Epithelial cell of alveolus of lung (primary cell): ENCODE data around the gene FARSA. TPM values are rescaled to one million over a fixed set of nuclear protein-coding genes. Genes with fewer than 3 reads are reported as not detected.

Experiments used
- total RNA-seq: library from RNA; depleted of rRNA; stranded (reverse); fragments of >200 nt; gene quantifications from 2 replicates; pipeline ENCODE4 v1.2.1, GENCODE V29; 2015

The FARSA gene
- 60.8 and 78.4 TPM in 2 replicates for total RNA-seq

GRCh38 chr19:12933287-12934072, at the start of gene FARSA:
TSS of gene FARSA (minus strand) at chr19:12933711. CDS start at chr19:12933696, 15 bp downstream.

DNA sequence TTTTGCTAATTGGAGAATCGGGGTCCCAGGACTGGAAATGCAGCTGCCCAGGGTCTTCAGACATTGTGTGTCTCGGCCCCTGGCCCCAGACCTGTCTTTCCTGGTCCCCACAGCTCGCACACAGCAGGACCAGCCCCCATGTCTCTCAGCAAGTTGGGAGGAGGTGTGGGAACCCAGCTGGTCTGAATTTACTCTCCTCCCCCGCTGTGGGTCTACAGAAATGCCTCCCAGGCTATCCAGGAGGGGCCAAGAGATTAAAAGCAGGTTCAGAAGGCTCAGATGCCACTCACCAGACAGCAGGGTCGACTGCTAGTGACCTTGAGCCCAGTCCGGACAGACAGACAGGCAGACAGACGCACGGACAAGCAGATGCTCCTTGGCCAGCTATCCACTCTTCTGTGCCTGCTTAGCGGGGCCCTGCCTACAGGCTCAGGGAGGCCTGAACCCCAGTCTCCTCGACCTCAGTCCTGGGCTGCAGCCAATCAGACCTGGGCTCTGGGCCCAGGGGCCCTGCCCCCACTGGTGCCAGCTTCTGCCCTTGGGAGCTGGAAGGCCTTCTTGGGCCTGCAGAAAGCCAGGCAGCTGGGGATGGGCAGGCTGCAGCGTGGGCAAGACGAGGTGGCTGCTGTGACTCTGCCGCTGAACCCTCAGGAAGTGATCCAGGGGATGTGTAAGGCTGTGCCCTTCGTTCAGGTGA, 35.9 kb upstream of the FARSA start, which contains the start of gene DAND5:
Gene DAND5, plus strand, starts transcription at position 285 of the 697 bp plus-strand sequence. Its CDS starts 85 bp downstream, at position 370.

DNA sequence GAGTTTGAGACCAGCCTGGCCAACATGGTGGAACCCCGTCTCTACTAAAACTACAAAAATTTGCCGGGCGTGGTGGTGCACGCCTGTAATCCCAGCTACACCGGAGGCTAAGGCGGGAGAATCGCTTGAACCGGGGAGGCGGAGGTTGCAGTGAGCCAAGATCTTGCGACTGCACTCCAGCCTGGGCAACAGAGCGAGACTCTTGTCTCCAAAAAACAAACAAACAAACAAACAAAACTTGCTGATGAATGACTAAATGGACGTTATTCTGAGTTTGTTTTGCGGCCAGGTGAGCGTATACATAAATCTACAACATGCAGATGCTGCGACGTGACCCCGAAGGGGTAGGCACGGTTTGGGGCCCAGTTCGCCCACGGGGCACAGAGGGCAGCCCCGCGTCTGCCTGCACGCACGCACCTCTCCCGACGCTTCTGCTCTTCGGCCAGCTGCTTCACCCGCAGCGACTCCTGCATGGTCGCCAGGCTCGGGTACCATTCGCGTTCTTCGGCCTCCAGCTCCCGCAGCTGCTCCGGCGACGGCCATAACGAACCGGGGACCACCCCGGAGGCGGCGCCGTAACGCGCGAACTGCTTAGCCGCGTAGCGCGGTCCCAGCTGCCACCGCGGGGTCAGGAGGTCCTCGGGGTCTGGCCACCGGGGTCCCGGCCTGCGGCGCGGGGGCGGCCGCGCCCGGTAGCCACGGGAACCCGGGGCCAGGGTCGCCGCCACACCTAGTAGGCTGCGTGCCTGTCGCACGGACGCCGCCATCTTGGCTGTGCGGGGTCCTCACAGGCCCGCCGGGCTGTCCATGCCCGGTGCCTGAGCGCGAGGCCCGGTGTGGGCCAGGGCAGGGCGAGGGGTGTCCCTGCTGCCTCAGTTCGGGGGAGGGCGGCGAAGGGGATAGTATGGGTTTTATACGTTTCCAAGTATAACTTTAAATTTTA, 23.2 kb upstream of the FARSA start, which contains the start of gene GADD45GIP1:
Gene GADD45GIP1, minus strand, starts transcription at position 778 of the 943 bp plus-strand sequence. Its CDS starts 11 bp downstream, at position 767.

GRCh38 chr19:12945479-12946091, 12.1 kb upstream of the FARSA start, which contains the start of gene RAD23A:
TSS of gene RAD23A (plus strand) at chr19:12945862. CDS start at chr19:12945949, 87 bp downstream.

GRCh38 chr19:12937927-12938778, 4.6 kb upstream of the FARSA start, which contains the start of gene CALR:
TSS of gene CALR (plus strand) at chr19:12938609. CDS start at chr19:12938680, 71 bp downstream.

DNA sequence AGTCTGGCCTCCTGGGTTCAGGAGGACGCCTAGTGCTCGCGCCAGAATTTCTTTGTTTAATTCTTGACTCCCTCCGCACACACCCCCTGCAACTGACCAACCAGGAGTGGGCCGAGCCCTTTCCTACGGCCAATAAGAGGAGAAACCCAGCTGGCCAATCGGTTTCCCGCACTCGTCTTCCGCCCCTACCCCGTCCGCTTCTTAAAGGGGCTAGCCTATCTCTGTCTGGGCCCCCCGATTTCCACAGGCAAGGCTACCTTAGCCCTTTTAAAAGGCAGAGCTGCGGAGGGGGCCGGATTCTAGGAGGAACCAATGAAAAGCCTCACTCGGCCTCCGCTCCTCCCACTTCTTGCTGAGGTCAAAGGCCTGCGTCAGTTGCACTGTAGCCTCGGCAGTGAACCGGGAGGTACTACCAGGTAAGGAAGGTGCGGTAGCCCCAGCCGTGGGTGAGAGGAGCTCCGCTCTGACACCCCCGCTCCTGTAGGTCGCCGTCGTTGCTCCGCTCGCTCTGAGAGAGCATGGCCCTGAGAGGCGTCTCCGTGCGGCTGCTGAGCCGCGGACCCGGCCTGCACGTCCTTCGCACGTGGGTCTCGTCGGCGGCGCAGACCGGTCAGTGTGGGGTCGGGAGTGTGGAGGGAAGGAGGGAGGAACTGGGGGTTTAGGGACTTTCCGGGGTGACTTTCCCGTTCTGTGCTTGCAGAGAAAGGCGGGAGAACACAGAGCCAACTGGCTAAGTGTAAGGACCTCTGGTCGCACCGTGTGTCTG, 42.5 kb downstream of the FARSA start, which contains the start of gene GCDH:
Gene GCDH, plus strand, starts transcription at position 374 of the 766 bp plus-strand sequence. Its CDS starts 145 bp downstream, at position 519.

DNA sequence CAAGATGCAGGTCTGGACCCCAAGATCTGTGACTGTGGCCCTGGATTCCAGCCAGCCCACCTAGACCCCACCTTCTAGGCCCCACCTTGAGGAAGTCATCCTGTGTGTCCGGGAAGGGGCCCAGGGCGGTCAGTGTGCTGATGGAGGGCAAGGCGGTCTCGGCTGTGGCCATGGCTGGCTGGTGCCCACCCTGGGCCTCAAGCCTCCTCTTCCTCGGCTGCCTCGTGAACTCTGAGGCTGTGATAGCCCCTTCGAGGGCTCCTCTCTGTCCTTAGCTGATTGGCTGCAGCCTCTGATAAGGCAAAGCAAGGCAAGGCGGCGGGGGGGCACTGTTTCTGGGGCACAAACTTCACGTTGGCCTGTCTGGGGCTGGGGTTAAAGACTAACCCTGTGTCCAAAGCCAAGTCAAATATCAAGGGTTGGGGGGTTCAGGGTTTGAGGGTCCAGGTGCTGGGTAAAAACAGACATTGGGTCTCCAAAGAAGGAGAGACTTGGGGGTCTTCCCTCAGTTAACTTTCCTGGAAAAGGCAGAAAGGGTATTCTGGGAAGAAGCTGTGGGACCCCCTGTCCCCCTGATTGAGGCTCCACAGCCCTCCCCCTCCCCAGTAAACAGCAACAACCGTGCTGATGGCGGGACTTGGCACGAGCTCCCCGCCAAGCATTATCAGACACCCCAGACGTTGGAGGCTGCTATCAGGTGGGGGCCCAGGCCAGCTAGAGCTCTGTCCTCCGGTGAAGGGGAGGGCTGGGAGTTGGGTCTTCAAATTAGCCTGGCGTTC, 46.4 kb downstream of the FARSA start, which contains the start of gene KLF1:
Gene KLF1, minus strand, starts transcription at position 233 of the 779 bp plus-strand sequence. Its CDS starts 61 bp downstream, at position 172.

DNA sequence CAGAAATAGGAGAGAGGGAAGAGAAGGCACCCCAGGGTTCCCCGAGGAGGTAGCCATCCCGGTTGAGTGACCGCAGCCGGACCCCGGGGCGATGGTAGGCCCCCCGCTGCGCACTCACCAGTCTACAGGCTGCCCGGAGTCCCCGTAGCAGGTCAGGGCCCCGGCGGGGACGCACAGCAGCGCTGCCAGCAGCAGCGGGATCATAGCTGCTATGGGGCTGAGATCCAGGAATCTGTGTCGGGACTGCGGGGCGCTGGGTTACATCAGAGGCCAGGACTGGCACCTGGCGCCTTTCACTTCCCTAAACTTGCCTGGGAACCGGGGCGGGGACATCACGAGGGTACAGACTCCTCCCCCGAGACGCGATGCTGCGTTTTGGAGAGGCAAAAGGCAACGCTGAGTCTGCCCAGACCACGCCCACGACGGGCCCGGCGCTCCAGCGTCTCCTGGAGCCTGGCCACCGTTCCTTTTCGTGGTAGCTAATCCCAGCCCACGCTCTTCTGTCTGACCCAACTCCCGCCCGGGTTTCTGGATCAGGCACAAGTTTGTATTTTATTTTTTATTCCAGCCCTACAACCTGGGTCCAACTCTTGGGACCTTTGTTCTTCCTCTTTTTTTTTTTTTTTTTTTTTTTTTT, 52.2 kb downstream of the FARSA start, which contains the start of gene DNASE2:
Gene DNASE2, minus strand, starts transcription at position 278 of the 637 bp plus-strand sequence. Its CDS starts 74 bp downstream, at position 204.

Other genes starting within 250 kb of the FARSA start
- not detected in 2 replicates for gene GNG14, start 245.7 kb downstream of the FARSA start, total RNA-seq
- 8.8 and 11.5 TPM in 2 replicates for gene FBXW9, start 237.1 kb downstream of the FARSA start, total RNA-seq
- gene TNPO2, start 209.8 kb downstream of the FARSA start, total RNA-seq, result 34.3 and 47.7 TPM in 2 replicates
- 353 and 355 TPM in 2 replicates for gene TRIR, start 199.0 kb downstream of the FARSA start, total RNA-seq
- 61.8 and 80.8 TPM in 2 replicates for gene GET3, start 196.2 kb downstream of the FARSA start, total RNA-seq
- 1.8 TPM in 1 of 2 replicates, not detected in the other for gene BEST2, start 181.9 kb downstream of the FARSA start, total RNA-seq
- 8.8 and 19.0 TPM in 2 replicates for gene HOOK2, start 158.2 kb downstream of the FARSA start, total RNA-seq
- 398 and 481 TPM in 2 replicates for gene JUNB, start 142.2 kb downstream of the FARSA start, total RNA-seq
- gene PRDX2, start 131.9 kb downstream of the FARSA start, total RNA-seq, result 454 and 460 TPM in 2 replicates
- gene THSD8, start 131.6 kb downstream of the FARSA start, total RNA-seq, result not detected in 2 replicates
- 13.5 and 45.0 TPM in 2 replicates for gene RNASEH2A, start 127.1 kb downstream of the FARSA start, total RNA-seq
- gene RTBDN, start 99.1 kb downstream of the FARSA start, total RNA-seq, result not detected in 2 replicates
- under 0.01 and 0.88 TPM in 2 replicates for gene MAST1, start 95.2 kb downstream of the FARSA start, total RNA-seq
- 26.4 and 55.3 TPM in 2 replicates for gene DNASE2, start 52.3 kb downstream of the FARSA start, total RNA-seq
- not detected in 2 replicates for gene KLF1, start 46.5 kb downstream of the FARSA start, total RNA-seq
- 22.6 and 40.1 TPM in 2 replicates for gene GCDH, start 42.6 kb downstream of the FARSA start, total RNA-seq
- 0.56 TPM in 1 of 2 replicates, not detected in the other for gene SYCE2, start 14.4 kb downstream of the FARSA start, total RNA-seq
- 932 and 1,873 TPM in 2 replicates for gene CALR, start 4.9 kb upstream of the FARSA start, total RNA-seq
- 107 and 111 TPM in 2 replicates for gene RAD23A, start 12.2 kb upstream of the FARSA start, total RNA-seq
- gene GADD45GIP1, start 23.5 kb upstream of the FARSA start, total RNA-seq, result 54.9 and 63.6 TPM in 2 replicates
- gene DAND5, start 35.9 kb upstream of the FARSA start, total RNA-seq, result not detected in 2 replicates
- gene NFIX, start 61.8 kb upstream of the FARSA start, total RNA-seq, result 33.9 and 97.1 TPM in 2 replicates
- gene LYL1, start 169.1 kb upstream of the FARSA start, total RNA-seq, result 0.48 and 6.5 TPM in 2 replicates
- gene TRMT1, start 183.0 kb upstream of the FARSA start, total RNA-seq, result 25.9 and 35.6 TPM in 2 replicates
- gene NACC1, start 184.6 kb upstream of the FARSA start, total RNA-seq, result 49.1 and 79.9 TPM in 2 replicates
- 73.0 and 74.2 TPM in 2 replicates for gene STX10, start 216.7 kb upstream of the FARSA start, total RNA-seq
- gene IER2, start 216.7 kb upstream of the FARSA start, total RNA-seq, result 119 and 139 TPM in 2 replicates